ENCODE data around the gene ADAM15. TPM values are rescaled to one million over a fixed set of nuclear protein-coding genes. Genes with fewer than 3 reads are reported as not detected.
A peak's percentile ranks its signal among the peaks of the same experiment; 100 is the strongest.

Gene ADAM15
- total RNA-seq, 2 donors from 2014 or later: 53.2 to 86.6 TPM

- H3K9me3 Mint-ChIP-seq: no peaks in the 10 kb centered on the region
- H3K27ac Mint-ChIP-seq: no peak overlapping the region
- no peak overlapping the region for H3K4me3 Mint-ChIP-seq
- H3K27me3 Mint-ChIP-seq: no peaks in the 10 kb centered on the region
- H3K4me1 Mint-ChIP-seq: no peaks in the 10 kb centered on the region
- no peaks in the 10 kb centered on the region for H3K36me3 Mint-ChIP-seq (ENCODE audit: low read depth)
- no peak for ATAC-seq (replicated peaks)
Observed at GRCh38 chr1:155034318-155035208, 16.6 kb upstream of the ADAM15 start.

- ATAC-seq (replicated peaks): no peak
- H3K4me1 Mint-ChIP-seq: no peaks in the 10 kb centered on the region
- no peaks in the 10 kb centered on the region for H3K27me3 Mint-ChIP-seq
- no peaks in the 10 kb centered on the region for H3K9me3 Mint-ChIP-seq
- H3K27ac Mint-ChIP-seq: no peak overlapping the region
- H3K4me3 Mint-ChIP-seq: no peak overlapping the region
- no peaks in the 10 kb centered on the region for H3K36me3 Mint-ChIP-seq (ENCODE audit: low read depth)
Observed at GRCh38 chr1:155035936-155036335, 15.2 kb upstream of the ADAM15 start.

GRCh38 chr1:155037043-155037442, 14.1 kb upstream of the ADAM15 start:
- no peaks in the 10 kb centered on the region for H3K4me1 Mint-ChIP-seq
- H3K4me3 Mint-ChIP-seq: no peak overlapping the region
- H3K9me3 Mint-ChIP-seq: no peaks in the 10 kb centered on the region
- H3K27me3 Mint-ChIP-seq: no peaks in the 10 kb centered on the region
- no peak for ATAC-seq (replicated peaks)
- no peaks in the 10 kb centered on the region for H3K36me3 Mint-ChIP-seq (ENCODE audit: low read depth)
- no peak overlapping the region for H3K27ac Mint-ChIP-seq

- ATAC-seq (replicated peaks): no peak
- Mint-ChIP-seq H3K4me3 (no peak overlapping the region), H3K36me3 (ENCODE audit: low read depth) (no peaks in the 10 kb centered on the region), H3K9me3 (no peaks in the 10 kb centered on the region), H3K27me3 (no peaks in the 10 kb centered on the region), H3K27ac (peak overlapping the region; percentile 68), H3K4me1 (no peaks in the 10 kb centered on the region)
Observed at GRCh38 chr1:155037851-155038441, 13.2 kb upstream of the ADAM15 start.

- no peak overlapping the region for H3K27ac Mint-ChIP-seq
- no peak overlapping the region for H3K4me3 Mint-ChIP-seq
- no peaks in the 10 kb centered on the region for H3K27me3 Mint-ChIP-seq
- ATAC-seq (replicated peaks): no peak
- no peaks in the 10 kb centered on the region for H3K36me3 Mint-ChIP-seq (ENCODE audit: low read depth)
- no peaks in the 10 kb centered on the region for H3K9me3 Mint-ChIP-seq
- H3K4me1 Mint-ChIP-seq: no peaks in the 10 kb centered on the region
Observed at GRCh38 chr1:155038602-155039307, 12.4 kb upstream of the ADAM15 start.

GRCh38 chr1:155039308-155039669, 11.8 kb upstream of the ADAM15 start:
- no peaks in the 10 kb centered on the region for H3K9me3 Mint-ChIP-seq
- H3K27ac Mint-ChIP-seq: no peak overlapping the region
- no peaks in the 10 kb centered on the region for H3K36me3 Mint-ChIP-seq (ENCODE audit: low read depth)
- no peak for ATAC-seq (replicated peaks)
- no peaks in the 10 kb centered on the region for H3K27me3 Mint-ChIP-seq
- H3K4me3 Mint-ChIP-seq: no peak overlapping the region
- no peaks in the 10 kb centered on the region for H3K4me1 Mint-ChIP-seq

GRCh38 chr1:155040358-155041093, 10.6 kb upstream of the ADAM15 start:
- H3K27me3 Mint-ChIP-seq: no peaks in the 10 kb centered on the region
- no peak overlapping the region for H3K27ac Mint-ChIP-seq
- H3K4me3 Mint-ChIP-seq: no peak overlapping the region
- peaks cover 6% of the 10 kb centered on the region for H3K4me1 Mint-ChIP-seq
- no peak for ATAC-seq (replicated peaks)
- no peaks in the 10 kb centered on the region for H3K36me3 Mint-ChIP-seq (ENCODE audit: low read depth)
- no peaks in the 10 kb centered on the region for H3K9me3 Mint-ChIP-seq

GRCh38 chr1:155042789-155043188, 8.3 kb upstream of the ADAM15 start:
- Mint-ChIP-seq H3K4me3 (no peak overlapping the region), H3K36me3 (ENCODE audit: low read depth) (no peaks in the 10 kb centered on the region), H3K4me1 (peaks cover 6% of the 10 kb centered on the region), H3K27ac (peak overlapping the region; percentile 2), H3K9me3 (no peaks in the 10 kb centered on the region), H3K27me3 (no peaks in the 10 kb centered on the region)
- no peak for ATAC-seq (replicated peaks)

GRCh38 chr1:155043301-155043702, 7.8 kb upstream of the ADAM15 start:
- Mint-ChIP-seq H3K4me3 (no peak overlapping the region), H3K27me3 (no peaks in the 10 kb centered on the region), H3K4me1 (peaks cover 6% of the 10 kb centered on the region), H3K9me3 (no peaks in the 10 kb centered on the region), H3K27ac (peak overlapping the region; percentile 48), H3K36me3 (ENCODE audit: low read depth) (no peaks in the 10 kb centered on the region)
- ATAC-seq (replicated peaks): no peak

- Mint-ChIP-seq H3K27ac (peak overlapping the region; percentile 48), H3K4me1 (peaks cover 6% of the 10 kb centered on the region), H3K9me3 (no peaks in the 10 kb centered on the region), H3K27me3 (no peaks in the 10 kb centered on the region), H3K36me3 (ENCODE audit: low read depth) (no peaks in the 10 kb centered on the region), H3K4me3 (no peak overlapping the region)
- no peak for ATAC-seq (replicated peaks)
Observed at GRCh38 chr1:155043793-155044192, 7.3 kb upstream of the ADAM15 start.

GRCh38 chr1:155044365-155044764, 6.8 kb upstream of the ADAM15 start:
- Mint-ChIP-seq H3K27ac (peak overlapping the region; percentile 62), H3K4me3 (no peak overlapping the region), H3K27me3 (no peaks in the 10 kb centered on the region), H3K4me1 (peaks cover 6% of the 10 kb centered on the region), H3K36me3 (ENCODE audit: low read depth) (no peaks in the 10 kb centered on the region), H3K9me3 (no peaks in the 10 kb centered on the region)
- no peak for ATAC-seq (replicated peaks)

- ATAC-seq (replicated peaks): peak; percentile 98
- Mint-ChIP-seq H3K27ac (peak overlapping the region; percentile 62), H3K4me3 (no peak overlapping the region), H3K4me1 (peaks cover 6% of the 10 kb centered on the region), H3K36me3 (ENCODE audit: low read depth) (no peaks in the 10 kb centered on the region), H3K27me3 (no peaks in the 10 kb centered on the region), H3K9me3 (no peaks in the 10 kb centered on the region)
Observed at GRCh38 chr1:155044812-155045657, 6.1 kb upstream of the ADAM15 start.

GRCh38 chr1:155048449-155049334, 2.4 kb upstream of the ADAM15 start:
- H3K36me3 Mint-ChIP-seq (ENCODE audit: low read depth): peaks cover 5% of the 10 kb centered on the region
- H3K4me3 Mint-ChIP-seq: no peak overlapping the region
- peaks cover 13% of the 10 kb centered on the region for H3K4me1 Mint-ChIP-seq
- no peaks in the 10 kb centered on the region for H3K27me3 Mint-ChIP-seq
- H3K9me3 Mint-ChIP-seq: no peaks in the 10 kb centered on the region
- no peak overlapping the region for H3K27ac Mint-ChIP-seq
- ATAC-seq (replicated peaks): no peak

Data from activated T-helper 17 cell treated with anti-CD3 and anti-CD28 coated beads, Interleukin-2, amount 50 U/mL, for 72 hours (primary cell).